Gastroesophageal sphincter (tissue), 4 donors: ENCODE data around the gene ANKRD29. TPM values are rescaled to one million over a fixed set of nuclear protein-coding genes. Genes with fewer than 3 reads are reported as not detected.

Experiments used
- ATAC-seq: fragments of 150-250 bp; one replicate; pipeline ENCODE4 v1.9.1; 2016; ENCODE audit warnings: mild to moderate bottlenecking, moderate library complexity
- H3K27ac ChIP-seq, 4 donors: fragments of 200-600 bp; sonication (generic) in 3 of 4; 1 replicate in 3 of 4; 2 replicates in 1 of 4; pipeline ENCODE4 v1.5.1; 2016 to 2019
- H3K27me3 ChIP-seq: fragments of 200-600 bp; sonication (generic); one replicate; pipeline ENCODE4 v1.5.1; 2019
- H3K36me3 ChIP-seq, 2 donors: fragments of 200-600 bp; sonication (generic); one replicate each; pipeline ENCODE4 v1.5.1; 2019; ENCODE audit warnings: control low read depth in 1 of 2
- H3K4me1 ChIP-seq, 3 donors: fragments of 200-600 bp; sonication (generic); 1 replicate in 2 of 3; 2 replicates in 1 of 3; pipeline ENCODE4 v1.5.1; 2016 to 2019; ENCODE audit warnings: control low read depth in 2 of 3
- H3K4me3 ChIP-seq, 2 donors: fragments of 200-600 bp; sonication (generic); one replicate each; pipeline ENCODE4 v1.5.1; 2019; ENCODE audit warnings: mild to moderate bottlenecking in 1 of 2, moderate library complexity in 1 of 2
- H3K9me3 ChIP-seq, 3 donors: fragments of 200-600 bp; sonication (generic); one replicate each; pipeline ENCODE4 v1.5.1; 2017 to 2019; ENCODE audit warnings: control low read depth in 2 of 3
- CTCF ChIP-seq, 4 experiments: fragments of 200-600 bp in 2 of 4; fragments of 450-650 bp in 2 of 4; sonication (generic) in 1 of 4; IDR thresholded peaks; one replicate each; pipeline ENCODE4 v1.5.1; 2017 to 2019; ENCODE audit warnings: antibody characterized with exemption in 4 of 4, mild to moderate bottlenecking in 2 of 4, moderate library complexity in 2 of 4
- EP300 ChIP-seq: sonication (generic); formaldehyde crosslinking; IDR thresholded peaks from one replicate; pipeline ENCODE4 v1.6.1; 2017; ENCODE audit warnings: antibody characterized with exemption, mild to moderate bottlenecking
- POLR2A ChIP-seq, 2 donors: fragments of 450-650 bp; IDR thresholded peaks; one replicate each; pipeline ENCODE4 v1.6.1; 2017; ENCODE audit warnings: antibody characterized with exemption in 2 of 2, mild to moderate bottlenecking in 2 of 2, moderate library complexity in 1 of 2
- POLR2AphosphoS5 ChIP-seq: sonication (generic); formaldehyde crosslinking; IDR thresholded peaks from one replicate; pipeline ENCODE4 v1.6.1; 2017; ENCODE audit warnings: antibody characterized with exemption
- WGBS, 2 donors: methylation state at CpG; one replicate each; pipeline ENCODE4 v1.1.5; 2018; ENCODE audit warnings: low coverage in 1 of 2; 5-methylcytosine and 5-hydroxymethylcytosine counted together
- total RNA-seq, 4 donors: library from RNA; depleted of rRNA; stranded (reverse); fragments of >200 nt; gene quantifications; one replicate each; pipeline ENCODE4 v1.1.0, GENCODE V29; 2016

The ANKRD29 gene
- total RNA-seq, 4 donors from 2014 or later: 3.5 to 19.3 (median 10.5) TPM

GRCh38 chr18:23710068-23710527, 47.4 kb upstream of the ANKRD29 start:
- no peaks in the 10 kb centered on the region for H3K27me3 ChIP-seq
- H3K9me3 ChIP-seq: peaks cover 0 to 6% (median 0%) of the 10 kb centered on the region in 3 donors
- TF ChIP-seq POLR2AphosphoS5 (no peak), POLR2A (IDR thresholded peaks at IDR 0.05) (no peak), EP300 (no peak), CTCF (IDR thresholded peaks at IDR 0.05) (no peak)
- no peaks in the 10 kb centered on the region for H3K4me1 ChIP-seq
- H3K36me3 ChIP-seq: no peaks in the 10 kb centered on the region
- 82 to 90% methylated on average over 2 to 13 of the region's 17 CpGs for WGBS, 2 donors
- no peak overlapping the region for H3K4me3 ChIP-seq
- H3K27ac ChIP-seq: no peak overlapping the region
- ATAC-seq: no peak

DNA sequence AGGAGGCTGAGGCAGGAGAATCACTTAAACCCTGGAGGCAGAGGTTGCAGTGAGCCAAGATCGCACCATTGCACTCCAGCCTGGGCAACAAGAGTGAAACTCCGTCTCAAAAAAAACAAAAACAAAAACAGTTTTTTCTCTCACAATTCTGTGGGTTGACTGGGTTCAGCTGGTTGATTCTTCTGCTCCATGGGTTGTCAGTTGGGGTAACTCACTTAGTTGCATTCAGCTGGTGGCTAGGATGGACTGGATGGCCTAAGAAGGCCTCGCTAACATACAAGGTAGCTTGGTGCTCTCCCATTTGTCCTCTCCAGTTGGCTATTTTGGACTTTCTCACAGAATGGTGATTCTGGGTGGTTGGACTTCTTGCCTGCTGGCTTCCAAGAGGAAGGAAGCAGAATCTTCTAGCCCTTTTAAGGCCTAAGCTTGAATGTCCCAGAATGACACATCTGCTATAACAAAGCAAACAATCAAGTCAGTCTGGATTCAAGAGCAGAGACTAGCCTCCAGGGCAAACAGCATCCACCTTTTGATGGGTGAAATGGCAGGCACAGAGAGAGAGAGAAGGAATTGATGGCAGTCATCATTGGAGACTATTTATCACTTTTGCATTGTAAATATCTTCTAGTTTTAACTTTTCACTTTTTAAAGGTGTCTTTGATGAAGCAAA, 44.4 kb upstream of the ANKRD29 start:
- WGBS, 2 donors: 90 to 96% methylated on average over 2 to 3 of the region's 3 CpGs
- no peaks in the 10 kb centered on the region for H3K36me3 ChIP-seq

DNA sequence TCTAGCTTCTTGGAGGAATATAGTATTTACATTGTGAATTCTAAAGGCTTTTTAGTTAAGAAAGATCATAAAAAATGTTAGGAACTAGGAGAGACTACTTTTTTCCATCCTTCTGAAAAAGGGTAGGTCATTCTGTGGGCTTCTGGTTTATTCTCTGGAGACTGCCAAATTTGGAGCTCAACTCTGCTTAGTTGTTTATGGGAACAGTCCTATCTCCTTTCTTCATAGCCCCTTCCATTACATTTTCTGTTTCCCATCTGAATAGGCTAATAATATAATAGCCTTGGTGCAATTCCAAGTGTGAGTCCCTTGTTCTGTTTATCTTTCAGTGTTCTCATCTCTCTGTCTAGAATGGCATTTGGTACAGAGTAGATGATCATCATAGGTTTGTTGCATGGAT, 42.1 kb upstream of the ANKRD29 start:
- TF ChIP-seq EP300 (no peak), POLR2AphosphoS5 (no peak), CTCF (IDR thresholded peaks at IDR 0.05) (no peak), POLR2A (IDR thresholded peaks at IDR 0.05) (no peak)
- peaks cover 0 to 6% (median 0%) of the 10 kb centered on the region in 3 donors for H3K9me3 ChIP-seq
- no peak overlapping the region for H3K27ac ChIP-seq
- no peaks in the 10 kb centered on the region for H3K27me3 ChIP-seq
- no peaks in the 10 kb centered on the region for H3K36me3 ChIP-seq
- no peaks in the 10 kb centered on the region for H3K4me1 ChIP-seq
- no peak overlapping the region for H3K4me3 ChIP-seq
- ATAC-seq: no peak

More for the DNA sequence above, 44.4 kb upstream of the ANKRD29 start:
- Histone ChIP-seq H3K27ac (no peak overlapping the region), H3K9me3 (peaks cover 0 to 6% (median 0%) of the 10 kb centered on the region in 3 donors), H3K4me3 (no peak overlapping the region), H3K4me1 (no peaks in the 10 kb centered on the region), H3K27me3 (no peaks in the 10 kb centered on the region)
- TF ChIP-seq POLR2AphosphoS5 (no peak), POLR2A (IDR thresholded peaks at IDR 0.05) (no peak), EP300 (no peak), CTCF (IDR thresholded peaks at IDR 0.05) (no peak)
- no peak for ATAC-seq

DNA sequence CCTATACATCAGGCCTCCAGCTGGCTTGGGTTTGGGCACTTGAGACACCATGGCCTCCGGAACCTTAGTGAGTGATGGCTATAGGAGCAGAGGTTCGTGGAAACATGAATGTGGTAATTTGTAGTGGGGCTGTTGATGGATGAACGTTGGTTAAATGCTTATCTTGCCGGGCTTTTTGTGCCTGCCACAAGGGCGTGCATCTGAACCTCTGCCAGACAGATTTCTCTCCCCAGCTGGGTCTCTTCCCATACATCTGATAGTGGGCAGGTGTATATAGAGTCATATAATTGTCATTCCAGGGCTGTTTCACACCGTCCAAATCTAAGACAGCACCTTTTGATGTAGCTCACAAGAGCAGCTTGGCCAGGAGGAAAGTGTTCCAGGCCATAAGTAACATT, 41.3 kb upstream of the ANKRD29 start:
- Histone ChIP-seq H3K36me3 (no peaks in the 10 kb centered on the region), H3K27ac (no peak overlapping the region), H3K9me3 (peaks cover 0 to 6% (median 0%) of the 10 kb centered on the region in 3 donors), H3K4me1 (no peaks in the 10 kb centered on the region), H3K4me3 (no peak overlapping the region), H3K27me3 (no peaks in the 10 kb centered on the region)
- WGBS, 2 donors: 58 to 64% methylated on average over 6 of the region's 6 CpGs
- no peak for TF ChIP-seq POLR2AphosphoS5
- no peak for TF ChIP-seq POLR2A (IDR thresholded peaks at IDR 0.05)
- TF ChIP-seq CTCF (IDR thresholded peaks at IDR 0.05): no peak
- no peak for TF ChIP-seq EP300
- ATAC-seq: no peak
